Activated naive CD8-positive, alpha-beta T cell treated with anti-CD3 and anti-CD28 coated beads, Interleukin-2, amount 10 ng/mL, durations not matched to agents 7 days and 5 days (primary cell): ENCODE data around the gene RAD50. TPM values are rescaled to one million over a fixed set of nuclear protein-coding genes. Genes with fewer than 3 reads are reported as not detected.

Experiments used
- ATAC-seq: fragments of 150-1000 bp; cut with Tn5 transposase; one replicate; pipeline ENCODE4 v1.10.0; 2021; ENCODE audit warnings: low read depth, moderate library complexity
- POLR2A ChIA-PET: fragments of 350-600 bp; sonication (Branson Sonifier 250); formaldehyde crosslinking; loops from one replicate; lab custom pipeline; 2021; ENCODE audit warnings: antibody characterized with exemption; lab: Charles Lee
- DNase-seq: peaks from one replicate; pipeline ENCODE4 v3.0.0; 2021
- H3K27ac Mint-ChIP-seq: one replicate; pipeline ENCODE4 v1.8.0; 2022; ENCODE audit warnings: mild to moderate bottlenecking, mixed read lengths
- H3K27me3 Mint-ChIP-seq: one replicate; pipeline ENCODE4 v1.8.0; 2022; ENCODE audit warnings: mild to moderate bottlenecking, moderate library complexity, mixed read lengths
- H3K36me3 Mint-ChIP-seq: one replicate; pipeline ENCODE4 v1.8.0; 2021; ENCODE audit warnings: mild to moderate bottlenecking, mixed read lengths
- H3K4me1 Mint-ChIP-seq: one replicate; pipeline ENCODE4 v1.8.0; 2021; ENCODE audit warnings: mixed read lengths
- H3K4me3 Mint-ChIP-seq: one replicate; pipeline ENCODE4 v1.8.0; 2022; ENCODE audit warnings: mild to moderate bottlenecking, moderate library complexity, mixed read lengths
- H3K9me3 Mint-ChIP-seq: one replicate; pipeline ENCODE4 v1.8.0; 2021; ENCODE audit warnings: mixed read lengths
- total RNA-seq, 2 experiments: library from RNA; stranded (reverse); gene quantifications; one replicate each; pipeline ENCODE4 v1.2.3, GENCODE V29; 2021

The RAD50 gene
- total RNA-seq, 2 experiments from 2014 or later: 30.7 to 34.1 TPM

DNA sequence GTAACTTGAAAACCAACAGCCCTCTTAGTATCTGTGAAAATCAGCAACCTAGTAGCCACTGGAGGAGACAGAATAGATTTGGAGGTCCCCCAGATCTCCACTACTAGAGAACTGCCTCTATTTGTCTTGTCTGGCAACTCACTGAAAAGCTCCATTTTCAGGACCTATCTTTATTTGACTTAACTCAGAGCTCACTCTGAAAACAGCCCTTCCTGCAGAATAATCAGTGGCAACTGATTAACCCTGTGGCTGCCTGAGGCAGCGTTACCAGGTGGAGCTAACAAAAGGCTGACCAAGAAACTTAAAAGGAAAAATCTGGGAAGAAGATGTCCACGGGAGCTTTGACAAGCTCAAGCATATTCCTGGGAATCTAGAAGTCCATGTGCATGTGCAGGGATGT is 90.7 kb downstream of the RAD50 start:
- DNase-seq (no peak), ATAC-seq (no peak)
- POLR2A ChIA-PET: no interaction called here
- Mint-ChIP-seq H3K27ac (no peak overlapping the region), H3K9me3 (peaks cover 22% of the 10 kb centered on the region), H3K27me3 (no peaks in the 10 kb centered on the region), H3K4me3 (no peak overlapping the region), H3K36me3 (peaks cover 56% of the 10 kb centered on the region), H3K4me1 (peaks cover 18% of the 10 kb centered on the region)

GRCh38 chr5:132648355-132648754 is 91.6 kb downstream of the RAD50 start:
- DNase-seq (no peak), ATAC-seq (no peak)
- Mint-ChIP-seq H3K36me3 (peaks cover 48% of the 10 kb centered on the region), H3K4me3 (no peak overlapping the region), H3K4me1 (peaks cover 9% of the 10 kb centered on the region), H3K27me3 (no peaks in the 10 kb centered on the region), H3K27ac (no peak overlapping the region), H3K9me3 (peaks cover 22% of the 10 kb centered on the region)
- POLR2A ChIA-PET: no interaction called here

DNA sequence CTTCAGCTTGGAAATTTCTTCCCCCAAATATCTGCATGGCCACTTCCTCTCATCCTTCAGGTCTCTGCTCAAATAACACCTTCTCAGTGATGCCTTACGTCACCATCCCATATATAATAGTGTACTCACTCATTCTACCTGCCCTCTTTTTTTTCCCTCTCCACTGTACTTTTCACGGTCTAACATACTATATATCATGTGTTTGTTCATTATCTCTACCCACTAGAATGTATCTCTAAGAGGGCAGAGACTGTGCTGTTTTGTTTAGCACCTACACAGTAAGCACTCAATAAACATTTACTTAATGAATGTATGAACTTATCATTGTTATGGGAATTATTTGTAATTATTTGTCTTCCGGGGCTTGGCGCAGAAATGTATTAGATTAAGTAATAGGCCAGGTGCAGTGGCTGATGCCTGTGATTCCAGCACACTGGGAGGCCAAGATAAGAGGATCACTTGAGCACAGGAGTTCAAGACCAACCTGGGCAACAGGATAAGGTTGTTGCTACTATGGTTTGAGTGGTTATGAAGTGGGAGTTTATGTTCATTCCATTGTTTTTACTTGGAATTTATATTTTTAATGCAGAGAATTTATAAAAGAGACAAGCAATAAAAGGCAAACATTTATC is 95.2 kb downstream of the RAD50 start:
- no peak overlapping the region for H3K4me3 Mint-ChIP-seq
- no peak overlapping the region for H3K27ac Mint-ChIP-seq

GRCh38 chr5:132653716-132654115 is 96.9 kb downstream of the RAD50 start:
- DNase-seq (no peak), ATAC-seq (no peak)
- no peak overlapping the region for H3K4me3 Mint-ChIP-seq
- H3K27ac Mint-ChIP-seq: no peak overlapping the region
- H3K36me3 Mint-ChIP-seq: peaks cover 14% of the 10 kb centered on the region
- H3K27me3 Mint-ChIP-seq: peaks cover 7% of the 10 kb centered on the region
- peaks cover 8% of the 10 kb centered on the region for H3K9me3 Mint-ChIP-seq
- peaks cover 19% of the 10 kb centered on the region for H3K4me1 Mint-ChIP-seq
- POLR2A ChIA-PET: no interaction called here

More for the DNA sequence above, 95.2 kb downstream of the RAD50 start:
- Mint-ChIP-seq H3K36me3 (peaks cover 27% of the 10 kb centered on the region), H3K4me1 (peaks cover 11% of the 10 kb centered on the region), H3K27me3 (peaks cover 7% of the 10 kb centered on the region), H3K9me3 (peaks cover 20% of the 10 kb centered on the region)
- DNase-seq: no peak
- POLR2A ChIA-PET: no interaction called here
- ATAC-seq: no peak

- POLR2A ChIA-PET: no interaction called here
- Mint-ChIP-seq H3K27ac (peak overlapping the region; percentile 85), H3K4me1 (peaks cover 25% of the 10 kb centered on the region), H3K27me3 (peaks cover 7% of the 10 kb centered on the region), H3K36me3 (peaks cover 8% of the 10 kb centered on the region), H3K9me3 (peaks cover 3% of the 10 kb centered on the region), H3K4me3 (peak overlapping the region; percentile 78)
- ATAC-seq (peak; percentile 49), DNase-seq (peak; percentile 73)
Observed at GRCh38 chr5:132655821-132656773, 99.3 kb downstream of the RAD50 start.

DNA sequence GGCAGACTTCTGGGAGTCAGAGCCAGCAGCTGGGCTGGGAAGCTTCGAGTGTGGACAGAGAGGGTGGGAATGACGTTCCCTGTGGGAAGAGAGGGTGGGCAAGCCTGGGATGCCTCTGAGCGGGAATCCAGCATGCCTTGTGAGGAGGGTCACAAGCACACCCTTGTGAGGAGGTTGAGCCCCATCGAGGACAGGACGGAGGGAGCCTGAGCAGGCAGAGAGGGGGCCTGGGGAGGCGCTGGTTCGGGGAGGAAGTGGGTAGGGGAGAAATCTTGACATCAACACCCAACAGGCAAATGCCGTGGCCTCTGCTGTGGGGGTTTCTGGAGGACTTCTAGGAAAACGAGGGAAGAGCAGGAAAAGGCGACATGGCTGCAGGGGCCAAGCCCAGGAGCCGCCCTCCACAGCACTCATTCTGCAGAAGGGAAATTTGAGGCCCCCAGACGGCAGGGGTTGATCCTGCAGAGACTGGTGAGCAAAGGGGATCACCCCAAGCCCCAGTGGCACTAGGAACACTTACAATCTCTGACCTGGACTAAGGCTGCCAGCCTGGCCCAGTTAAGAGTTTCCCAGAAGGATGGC is 100.1 kb downstream of the RAD50 start:
- Mint-ChIP-seq H3K27ac (peak overlapping the region; percentile 85), H3K36me3 (peaks cover 3% of the 10 kb centered on the region), H3K4me3 (peak overlapping the region; percentile 78), H3K27me3 (peaks cover 7% of the 10 kb centered on the region), H3K4me1 (peaks cover 29% of the 10 kb centered on the region), H3K9me3 (peaks cover 1% of the 10 kb centered on the region)
- POLR2A ChIA-PET: interaction anchor here (0.7 kb wide), 1 partner anchor 14 kb away, joined by 3 read pairs; no protein-coding TSS in a partner anchor
- DNase-seq: no peak
- ATAC-seq: peak; percentile 65

DNA sequence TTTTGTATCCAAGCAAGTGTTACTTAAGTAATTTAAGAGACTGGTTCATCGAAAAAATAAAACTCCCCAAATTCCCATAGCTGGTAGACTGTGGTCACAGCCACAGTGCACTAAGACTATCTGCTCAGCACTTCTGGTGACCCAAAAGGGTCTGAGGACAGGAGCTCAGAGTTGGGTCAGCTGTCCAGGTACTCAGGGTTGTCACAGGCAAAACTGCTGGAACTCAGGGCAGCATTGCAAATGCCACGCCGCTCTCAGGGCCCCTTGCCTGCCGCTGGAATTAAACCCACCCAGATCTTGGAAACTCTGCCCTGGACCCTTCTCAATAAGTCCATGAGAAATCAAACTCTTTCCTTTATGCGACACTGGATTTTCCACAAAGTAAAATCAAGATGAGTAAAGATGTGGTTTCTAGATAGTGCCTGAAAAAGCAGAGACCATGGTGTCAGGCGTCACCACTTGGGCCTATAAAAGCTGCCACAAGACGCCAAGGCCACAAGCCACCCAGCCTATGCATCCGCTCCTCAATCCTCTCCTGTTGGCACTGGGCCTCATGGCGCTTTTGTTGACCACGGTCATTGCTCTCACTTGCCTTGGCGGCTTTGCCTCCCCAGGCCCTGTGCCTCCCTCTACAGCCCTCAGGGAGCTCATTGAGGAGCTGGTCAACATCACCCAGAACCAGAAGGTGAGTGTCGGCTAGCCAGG is 101.1 kb downstream of the RAD50 start, which contains the start of gene IL13:
TSS of gene IL13 (plus strand) at position 498 of the 705 bp plus-strand sequence. CDS start at position 512, 14 bp downstream.
- H3K27ac Mint-ChIP-seq: peak within 1 kb of the TSS; percentile 85
- peaks cover 34% of the 10 kb centered on the region for H3K4me1 Mint-ChIP-seq

GRCh38 chr5:132658381-132659302 is 101.9 kb downstream of the RAD50 start:
- no peak overlapping the region for H3K4me3 Mint-ChIP-seq
- H3K27me3 Mint-ChIP-seq: peaks cover 6% of the 10 kb centered on the region
- H3K9me3 Mint-ChIP-seq: no peaks in the 10 kb centered on the region
- POLR2A ChIA-PET: interaction anchor here (0.9 to 1.3 kb wide), 2 partner anchors 18 to 29 kb away, joined by 3 to 4 read pairs; no protein-coding TSS in a partner anchor
- H3K27ac Mint-ChIP-seq: no peak overlapping the region
- no peak for ATAC-seq
- H3K4me1 Mint-ChIP-seq: peaks cover 41% of the 10 kb centered on the region
- no peaks in the 10 kb centered on the region for H3K36me3 Mint-ChIP-seq
- DNase-seq: no peak

More for the DNA sequence above, 101.1 kb downstream of the RAD50 start, which contains the start of gene IL13:
- Mint-ChIP-seq H3K4me3 (peak within 1 kb of the TSS; percentile 78), H3K9me3 (no peaks in the 10 kb centered on the region), H3K36me3 (no peaks in the 10 kb centered on the region), H3K27me3 (peaks cover 7% of the 10 kb centered on the region)
- DNase-seq (no peak), ATAC-seq (no peak)
- POLR2A ChIA-PET: interaction anchor here (0.7 to 1.3 kb wide), 3 partner anchors 15 to 30 kb away, joined by 3 to 4 read pairs (median 3); no protein-coding TSS in a partner anchor

GRCh38 chr5:132659598-132660493 is 103.1 kb downstream of the RAD50 start:
- Mint-ChIP-seq H3K27me3 (peaks cover under 1% of the 10 kb centered on the region), H3K4me3 (no peak overlapping the region), H3K36me3 (no peaks in the 10 kb centered on the region), H3K4me1 (peaks cover 44% of the 10 kb centered on the region), H3K27ac (no peak overlapping the region), H3K9me3 (no peaks in the 10 kb centered on the region)
- POLR2A ChIA-PET: no interaction called here
- ATAC-seq: no peak
- DNase-seq: no peak

GRCh38 chr5:132661231-132662003 is 104.6 kb downstream of the RAD50 start:
- H3K27ac Mint-ChIP-seq: peak overlapping the region; percentile 8
- POLR2A ChIA-PET: no interaction called here
- no peaks in the 10 kb centered on the region for H3K36me3 Mint-ChIP-seq
- DNase-seq (no peak), ATAC-seq (no peak)
- peaks cover 44% of the 10 kb centered on the region for H3K4me1 Mint-ChIP-seq
- H3K4me3 Mint-ChIP-seq: no peak overlapping the region
- H3K27me3 Mint-ChIP-seq: no peaks in the 10 kb centered on the region
- H3K9me3 Mint-ChIP-seq: no peaks in the 10 kb centered on the region

- H3K4me1 Mint-ChIP-seq: peaks cover 44% of the 10 kb centered on the region
- H3K36me3 Mint-ChIP-seq: no peaks in the 10 kb centered on the region
- H3K27me3 Mint-ChIP-seq: no peaks in the 10 kb centered on the region
- POLR2A ChIA-PET: no interaction called here
- no peaks in the 10 kb centered on the region for H3K9me3 Mint-ChIP-seq
- no peak for DNase-seq
- no peak overlapping the region for H3K27ac Mint-ChIP-seq
- no peak for ATAC-seq
- H3K4me3 Mint-ChIP-seq: no peak overlapping the region
Observed at GRCh38 chr5:132662004-132662401, 105.2 kb downstream of the RAD50 start.
